Activated naive CD8-positive, alpha-beta T cell treated with anti-CD3 and anti-CD28 coated beads, Interleukin-2, amount 50 U/mL, for 16 hours (primary cell): ENCODE measurements around the gene TRAK2.
"Not testable (repeated sequence)": the region's sequence is repeated elsewhere in the genome, so short reads cannot be mapped to it uniquely, and the experiment has no call there.

Experiments used
- DNase-seq: peaks from one replicate; pipeline ENCODE4 v3.0.0-alpha.2; 2020; ENCODE audit warnings: low read depth, low spot score

The TRAK2 gene

DNA sequence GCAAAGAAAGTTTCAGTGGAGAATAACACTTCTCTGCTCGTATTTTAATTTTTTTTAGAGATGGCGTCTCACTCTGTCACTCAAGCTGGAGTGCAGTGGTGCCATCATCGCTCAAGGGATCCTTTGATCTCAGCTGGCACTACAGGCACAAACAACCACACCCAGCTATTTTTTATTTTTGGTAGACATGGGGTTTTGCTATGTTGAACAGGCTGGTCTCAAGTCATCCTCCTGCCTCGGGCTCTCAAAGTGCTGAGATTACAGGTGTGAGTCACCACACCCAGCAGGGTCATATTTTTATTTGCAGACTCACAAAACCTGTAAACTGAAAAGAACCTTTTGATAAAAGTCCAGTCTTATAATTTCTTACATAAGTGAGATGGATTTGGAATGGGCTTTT, 2.6 kb downstream of the TRAK2 start:
- no peak for DNase-seq

DNA sequence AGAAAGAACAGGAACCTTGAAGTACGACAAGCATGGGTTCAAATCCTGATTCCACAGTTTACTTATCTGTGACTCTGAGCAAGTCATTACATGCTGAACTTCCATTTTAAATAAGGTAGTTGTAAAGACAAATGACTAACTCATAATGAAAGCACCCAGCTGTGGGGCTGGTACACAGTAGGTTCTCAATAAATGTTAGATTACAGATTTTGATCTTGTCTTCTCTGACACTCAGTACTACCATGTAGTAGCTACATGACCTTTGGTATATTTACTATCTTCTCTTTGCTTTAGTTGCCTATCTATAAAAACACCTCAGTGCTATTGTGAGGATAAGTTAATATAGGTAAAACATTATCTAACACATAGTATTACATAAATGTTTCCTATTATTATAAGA, 3.2 kb downstream of the TRAK2 start:
- DNase-seq = no peak

DNA sequence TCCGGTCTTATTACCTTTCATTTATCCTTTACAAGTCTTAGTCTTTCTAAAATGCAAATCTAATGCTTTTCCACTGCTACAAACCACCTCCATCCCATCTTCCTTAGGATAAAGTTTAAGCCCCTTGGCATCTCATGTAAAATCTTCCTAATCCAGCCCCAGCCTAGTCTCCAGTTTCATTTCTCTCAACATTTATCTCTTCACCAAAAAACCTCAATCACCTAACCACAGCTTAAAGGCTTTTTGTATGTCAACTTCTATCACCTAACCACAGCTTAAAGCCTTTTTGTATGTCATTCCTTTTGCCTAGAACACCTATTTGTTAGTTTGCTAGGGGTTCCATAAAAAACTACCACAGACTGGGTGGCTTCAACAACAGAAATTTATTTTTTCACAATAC, 4.2 kb downstream of the TRAK2 start:
- no peak for DNase-seq

DNA sequence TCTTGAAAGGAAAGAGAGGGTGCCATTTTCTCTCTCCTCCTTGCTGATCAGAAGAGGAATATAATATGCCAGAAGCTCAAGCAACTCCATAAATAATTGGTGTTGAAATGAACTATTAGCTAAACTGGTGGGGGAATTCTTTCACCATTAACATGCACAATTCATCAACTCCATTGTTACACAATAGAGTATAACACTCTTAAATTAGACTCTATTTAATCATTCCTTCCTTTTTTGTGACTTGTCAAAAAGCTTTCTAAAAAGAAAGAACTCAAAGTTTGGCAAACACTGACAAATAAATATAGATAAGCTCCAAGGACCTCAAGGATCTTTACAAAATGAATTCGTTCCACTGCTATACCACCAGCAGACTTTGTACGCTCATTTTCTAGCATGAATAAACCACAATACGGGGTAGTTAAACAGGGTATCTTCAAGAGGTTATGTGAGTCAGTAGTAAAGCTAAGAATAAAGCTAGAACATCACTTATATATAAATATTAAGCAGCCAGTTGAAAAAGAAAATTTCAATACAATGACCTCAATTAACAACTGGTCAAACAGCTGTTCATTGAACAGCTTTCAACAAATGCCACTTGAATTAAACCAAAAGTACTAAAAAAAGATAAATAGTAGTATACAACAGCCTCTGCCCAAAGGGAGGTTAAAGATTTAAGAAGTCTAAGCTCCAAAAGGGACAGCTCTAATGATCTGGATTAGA, 6.4 kb downstream of the TRAK2 start:
- DNase-seq = no peak

DNA sequence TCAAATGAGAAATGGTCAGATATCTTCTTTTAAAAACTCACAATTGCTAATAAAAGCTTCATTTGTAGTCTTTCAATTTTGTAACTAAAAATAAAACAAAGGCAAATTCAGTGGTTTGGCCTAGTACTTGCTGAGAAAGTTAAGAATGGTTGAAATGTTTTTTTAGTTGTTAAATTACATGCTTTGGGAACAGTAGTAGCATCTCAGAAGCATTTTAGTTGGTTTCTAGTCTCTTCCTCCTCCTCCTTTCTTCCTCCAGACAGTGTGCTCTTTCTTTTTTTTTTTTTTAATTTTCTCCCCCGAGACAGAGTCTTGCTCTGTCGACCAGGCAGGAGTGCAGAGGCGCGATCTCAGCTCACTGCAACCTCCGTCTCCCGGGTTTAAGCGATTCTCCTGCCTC, 9.8 kb downstream of the TRAK2 start:
- no peak for DNase-seq

DNA sequence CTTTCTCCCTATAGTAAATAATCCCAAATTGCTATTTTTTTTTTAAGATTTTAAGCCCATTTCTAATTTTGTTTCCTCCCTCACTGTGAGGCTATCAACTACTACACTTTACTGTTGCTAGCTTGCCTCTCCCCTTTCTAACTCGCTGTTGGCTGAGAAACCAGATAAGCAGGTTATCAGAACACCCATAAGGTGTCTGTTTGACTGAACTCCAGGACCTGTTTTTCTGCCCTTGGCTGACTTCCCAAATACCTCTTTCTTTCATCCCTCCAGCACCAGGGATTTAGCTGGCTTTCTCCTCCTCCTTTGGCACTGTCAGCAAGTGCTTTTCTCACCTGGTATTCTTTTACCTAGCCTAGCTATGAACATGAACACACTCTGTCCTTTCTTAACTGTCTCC, 11.1 kb downstream of the TRAK2 start:
- DNase-seq = no peak

DNA sequence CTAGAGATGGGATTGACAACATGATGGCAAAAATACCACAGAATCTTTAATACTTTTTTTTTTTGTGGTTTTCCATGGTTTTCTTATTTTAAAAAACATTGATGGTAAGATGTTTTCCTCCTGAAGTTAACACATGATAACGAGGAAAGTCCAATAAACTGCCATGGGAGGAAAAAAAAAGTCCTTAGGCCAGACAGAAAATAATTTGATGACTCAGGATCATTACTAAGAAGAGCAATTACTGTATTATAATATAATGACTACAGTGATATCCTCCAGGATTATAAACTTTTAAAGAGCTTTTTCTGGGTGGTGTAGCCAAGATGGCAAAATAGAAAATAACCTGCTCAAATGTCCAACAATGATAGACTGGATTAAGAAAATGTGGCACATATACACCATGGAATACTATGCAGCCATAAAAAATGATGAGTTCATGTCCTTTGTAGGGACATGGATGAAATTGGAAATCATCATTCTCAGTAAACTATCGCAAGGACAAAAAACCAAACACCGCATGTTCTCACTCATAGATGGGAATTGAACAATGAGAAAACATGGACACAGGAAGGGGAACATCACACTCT, 11.8 kb downstream of the TRAK2 start:
- DNase-seq = not testable (repeated sequence)

DNA sequence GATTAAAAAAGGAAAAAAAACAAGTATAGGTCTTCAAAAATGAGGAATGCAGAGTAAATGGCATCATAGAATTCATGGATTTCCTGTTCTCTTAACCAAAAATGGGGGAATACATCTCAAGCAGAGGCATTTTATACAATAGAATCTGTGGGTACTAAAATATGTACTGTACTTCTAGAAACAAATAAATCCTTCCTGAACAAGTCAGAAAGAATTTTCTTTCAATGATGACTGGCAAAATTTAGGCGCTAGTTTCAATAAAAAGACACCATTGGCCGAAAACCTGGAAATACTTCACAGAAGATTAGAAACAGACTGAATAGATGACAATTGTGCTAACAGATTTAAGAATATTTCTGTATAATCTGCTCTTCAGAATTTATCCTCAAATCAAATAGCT, 15.1 kb downstream of the TRAK2 start:
- no peak for DNase-seq

DNA sequence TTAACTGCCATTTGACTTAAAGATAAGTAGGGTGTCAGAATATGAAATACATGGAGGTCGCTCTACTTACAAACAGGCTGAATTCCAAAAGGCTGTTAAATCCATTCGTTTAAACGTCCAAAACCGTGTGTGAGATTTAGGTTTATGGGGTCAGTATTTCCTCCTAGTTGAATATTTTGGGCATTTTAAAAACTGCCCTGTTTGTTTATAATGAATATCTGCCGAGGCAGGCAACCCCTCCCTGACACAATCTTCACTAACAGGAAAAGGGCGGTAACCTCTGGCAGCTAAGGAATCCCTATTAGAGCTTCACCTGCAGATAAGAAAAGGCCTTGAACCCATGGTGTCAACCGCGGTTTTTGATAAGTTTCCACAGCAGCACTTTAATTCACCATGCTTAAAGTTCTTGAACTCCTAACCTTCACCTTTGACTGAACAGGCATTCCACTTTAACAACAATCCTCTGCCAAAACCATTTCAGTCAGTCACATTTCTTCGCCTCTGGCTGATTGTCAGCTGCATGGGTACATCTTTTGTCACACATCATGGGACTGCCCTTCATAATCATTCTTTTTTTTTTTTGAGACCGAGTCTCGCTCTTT, 17.8 kb downstream of the TRAK2 start:
- no peak for DNase-seq

DNA sequence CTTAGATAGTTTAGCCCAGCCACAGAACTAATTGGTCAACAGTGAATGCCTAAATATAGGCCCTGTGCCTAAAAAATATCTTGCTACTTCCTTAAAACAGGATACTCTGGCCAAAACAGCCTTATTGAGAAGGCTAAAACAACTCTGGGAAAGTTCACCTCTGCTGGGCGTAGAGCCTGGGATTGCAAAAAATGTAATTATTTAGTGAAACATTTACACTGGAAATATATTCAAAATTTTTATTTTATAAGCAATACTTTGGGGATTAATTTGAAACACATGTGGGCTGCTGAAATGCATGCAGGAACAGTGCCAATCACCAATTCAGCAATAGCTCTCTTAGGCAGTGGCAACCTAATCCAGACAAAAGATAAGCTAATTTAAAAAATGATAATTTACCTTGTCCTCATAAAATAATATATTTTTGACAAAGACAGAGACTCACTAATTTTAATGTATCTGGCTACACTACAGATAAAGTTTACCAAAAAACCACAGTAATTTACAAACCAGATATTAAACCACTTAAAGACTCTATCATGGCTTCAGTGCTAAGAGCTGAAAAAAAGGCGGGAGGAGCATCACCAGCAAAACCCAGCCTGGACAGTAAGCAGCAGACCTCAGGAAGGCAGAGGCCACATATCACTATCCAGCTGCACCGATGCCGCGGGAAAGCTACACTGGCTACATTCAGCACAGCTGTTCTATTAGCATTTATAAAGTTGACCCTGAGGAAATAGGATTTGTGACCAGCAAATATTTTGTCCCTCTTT, 18.5 kb downstream of the TRAK2 start:
- DNase-seq = no peak

DNA sequence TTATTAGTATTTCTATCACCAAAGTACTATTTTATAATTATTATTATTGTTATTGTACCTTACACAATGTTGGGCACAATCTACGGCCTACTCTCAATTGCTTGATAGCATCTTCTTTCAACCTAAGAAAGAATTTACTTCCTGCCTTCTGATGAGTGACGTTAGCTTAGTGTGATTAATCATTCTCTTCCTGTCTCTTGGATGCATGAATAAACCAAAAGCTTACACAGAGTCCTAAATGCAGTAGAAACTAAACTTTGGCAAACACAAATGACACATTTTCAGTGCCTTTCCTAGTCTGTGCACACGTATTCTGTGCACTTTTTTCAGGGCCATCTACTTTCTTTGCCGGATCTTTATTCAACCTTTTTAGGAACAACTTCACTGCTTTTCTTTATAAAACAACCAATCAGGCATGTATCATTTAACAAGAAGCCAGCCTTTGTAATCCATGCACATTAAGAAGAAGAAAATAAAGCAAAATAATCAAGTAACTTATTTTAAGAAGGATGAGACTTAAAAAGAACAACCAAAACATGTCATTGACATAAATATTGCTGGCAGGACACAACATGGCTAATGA, 19.1 kb downstream of the TRAK2 start:
- DNase-seq = no peak

DNA sequence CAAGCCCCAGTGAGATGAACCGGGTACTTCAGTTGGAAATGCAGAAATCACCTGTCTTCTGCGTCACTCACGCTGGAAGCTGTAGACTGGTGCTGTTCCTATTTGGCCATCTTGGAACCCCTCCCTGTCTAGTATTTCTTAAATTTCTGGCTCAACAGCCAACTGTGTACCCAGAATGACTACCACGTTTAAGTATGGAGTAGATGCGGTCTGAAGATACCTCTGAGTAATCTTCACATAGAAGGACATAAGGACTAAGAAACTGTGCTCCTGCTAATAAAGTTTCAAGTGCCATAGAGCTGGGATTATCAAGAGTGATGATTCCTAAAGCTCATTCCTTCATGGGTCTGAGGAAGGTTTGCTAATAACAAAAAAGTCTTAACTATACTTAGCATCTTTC, 20.4 kb downstream of the TRAK2 start:
- no peak for DNase-seq

DNA sequence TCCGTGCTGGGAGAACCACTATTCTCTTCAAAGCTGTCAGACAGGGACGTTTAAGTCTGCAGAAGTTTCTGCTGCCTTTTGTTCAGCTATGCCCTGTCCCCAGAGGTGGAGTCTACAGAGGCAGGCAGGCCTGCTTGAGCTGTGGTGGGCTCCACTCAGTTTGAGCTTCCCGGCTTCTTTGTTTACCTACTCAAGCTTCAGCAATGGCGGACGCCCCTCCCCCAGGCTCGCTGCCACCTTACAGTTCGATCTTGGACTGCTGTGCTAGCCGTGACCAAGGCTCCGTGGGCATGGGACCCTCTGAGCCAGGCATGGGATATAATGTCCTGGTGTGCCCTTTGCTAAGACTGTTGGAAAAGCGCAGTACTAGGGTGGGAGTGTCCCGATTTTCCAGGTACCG, 20.9 kb downstream of the TRAK2 start:
- DNase-seq = not testable (repeated sequence)

DNA sequence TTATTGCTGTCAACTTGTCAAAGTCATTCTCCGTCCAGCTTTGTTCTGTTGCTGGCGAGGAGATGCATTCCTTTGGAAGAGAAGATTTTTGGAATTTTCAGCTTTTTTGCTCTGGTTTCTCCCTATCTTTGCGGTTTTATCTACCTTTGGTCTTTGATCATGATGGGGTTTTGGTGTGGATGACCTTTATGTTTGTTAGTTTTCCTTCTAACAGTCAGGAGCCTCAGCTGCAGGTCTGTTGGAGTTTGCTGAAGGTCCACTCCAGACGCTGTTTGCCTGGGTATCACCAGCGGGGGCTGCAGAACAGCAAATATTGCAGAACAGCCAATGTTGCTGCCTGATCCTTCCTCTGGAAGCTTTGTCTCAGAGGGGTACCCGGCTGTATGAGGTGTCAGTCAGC, 21.4 kb downstream of the TRAK2 start:
- DNase-seq = not testable (repeated sequence)

DNA sequence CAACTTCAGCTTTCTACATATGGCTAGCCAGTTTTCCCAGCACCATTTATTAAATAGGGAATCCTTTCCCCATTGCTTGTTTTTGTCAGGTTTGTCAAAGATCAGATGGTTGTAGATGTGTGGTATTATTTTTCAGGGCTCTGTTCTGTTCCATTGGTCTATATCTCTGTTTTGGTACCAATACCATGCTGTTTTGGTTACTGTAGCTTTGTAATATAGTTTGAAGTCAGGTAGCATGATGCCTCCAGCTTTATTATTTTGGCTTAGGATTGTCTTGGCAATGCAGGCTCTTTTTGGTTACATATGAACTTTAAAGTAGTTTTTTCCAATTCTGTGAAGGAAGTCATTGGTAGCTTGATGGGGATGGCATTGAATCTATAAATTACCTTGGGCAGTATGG, 22.9 kb downstream of the TRAK2 start:
- not testable (repeated sequence) for DNase-seq

DNA sequence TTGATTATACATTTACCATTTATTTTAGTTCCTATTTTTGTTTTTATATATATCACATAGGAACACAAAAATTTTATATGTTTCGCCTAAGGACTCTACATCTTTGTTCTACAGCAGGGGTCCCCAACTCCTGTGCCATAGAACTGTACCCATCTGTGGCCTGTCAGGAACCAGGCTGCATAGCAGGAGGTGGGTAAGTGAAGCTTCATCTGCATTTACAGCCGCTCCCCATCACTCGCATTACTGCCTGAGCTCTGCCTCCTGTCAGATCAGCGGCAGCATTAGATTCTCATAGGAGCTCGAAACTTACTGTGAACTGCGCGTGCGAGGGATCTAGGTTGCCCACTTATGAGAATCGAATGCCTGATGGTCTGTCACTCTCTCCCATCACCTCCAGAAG, 25.3 kb downstream of the TRAK2 start:
- DNase-seq = no peak

DNA sequence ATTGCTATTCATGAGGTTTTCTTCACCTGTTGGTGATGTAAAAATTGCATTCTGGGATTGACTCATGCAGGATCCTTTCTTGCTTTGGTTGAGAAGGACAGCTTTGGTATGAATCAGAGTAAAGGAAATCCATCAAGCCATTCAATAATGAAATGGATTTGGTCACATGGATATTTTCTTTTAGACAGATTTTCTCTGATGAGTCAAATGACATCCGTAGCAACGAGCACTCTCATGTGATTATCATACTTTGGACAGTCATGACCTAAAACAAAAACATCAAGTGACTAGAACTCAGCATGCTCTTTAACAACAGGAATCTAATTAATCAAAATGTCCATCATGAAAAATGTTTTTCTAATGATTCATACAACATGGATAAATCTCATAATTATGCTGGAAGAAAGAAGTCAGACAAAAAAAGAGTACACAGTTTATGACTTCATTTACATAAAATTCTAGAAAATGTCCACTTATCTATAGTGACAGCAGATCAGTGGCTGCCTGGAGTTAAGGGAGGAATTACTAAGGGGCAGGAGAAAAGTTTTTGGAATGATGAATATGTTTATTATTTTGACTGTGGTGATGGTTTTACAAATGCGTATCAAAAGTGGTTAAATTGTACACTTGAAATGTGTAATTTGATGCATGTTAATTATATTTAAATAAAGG, 30.7 kb downstream of the TRAK2 start:
- DNase-seq = no peak

DNA sequence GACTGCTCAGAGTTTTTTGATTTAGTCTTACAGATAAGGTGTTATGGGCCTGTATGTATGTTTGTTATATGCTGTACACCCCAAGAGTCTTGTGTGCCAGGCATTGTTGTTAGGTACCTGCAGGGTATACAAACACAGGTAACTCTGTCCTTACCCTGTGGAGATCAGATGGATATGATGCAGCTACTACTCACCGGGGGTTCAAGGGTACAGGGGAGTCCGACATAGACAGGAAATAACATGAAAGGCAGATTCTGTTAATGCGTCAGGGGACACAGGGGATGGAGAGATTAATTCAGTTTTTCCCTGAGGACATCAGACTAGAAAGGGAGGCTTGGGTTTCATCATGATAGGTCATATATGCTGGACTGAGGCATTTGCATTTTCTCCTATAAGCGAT, 31.3 kb downstream of the TRAK2 start:
- no peak for DNase-seq

DNA sequence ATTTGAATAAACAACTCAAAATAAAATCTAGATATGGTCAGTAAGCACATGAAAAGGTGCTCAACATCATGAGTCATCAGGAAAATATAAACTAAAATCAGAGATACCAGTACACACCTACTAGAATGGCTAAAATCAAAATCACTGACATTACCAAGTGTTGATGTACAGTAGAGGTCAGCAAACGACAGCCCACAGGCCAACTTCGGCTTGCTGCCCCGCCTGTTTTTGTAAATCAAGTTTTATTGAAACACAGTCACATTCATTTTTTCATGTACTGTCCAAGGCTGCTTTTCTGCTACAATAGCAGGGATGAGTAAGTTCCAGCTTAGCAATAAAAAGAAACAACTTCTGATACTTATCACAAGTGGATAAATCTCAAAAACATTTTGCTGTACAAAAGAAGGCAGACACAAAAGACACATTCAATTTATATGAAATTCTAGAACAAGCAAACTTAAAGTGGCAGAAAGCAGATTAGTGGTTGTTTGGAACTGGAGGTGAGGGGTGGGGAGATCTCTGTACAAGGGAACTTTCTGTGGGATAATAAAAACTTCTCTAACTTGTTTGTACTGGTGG, 32.1 kb downstream of the TRAK2 start:
- DNase-seq = no peak

DNA sequence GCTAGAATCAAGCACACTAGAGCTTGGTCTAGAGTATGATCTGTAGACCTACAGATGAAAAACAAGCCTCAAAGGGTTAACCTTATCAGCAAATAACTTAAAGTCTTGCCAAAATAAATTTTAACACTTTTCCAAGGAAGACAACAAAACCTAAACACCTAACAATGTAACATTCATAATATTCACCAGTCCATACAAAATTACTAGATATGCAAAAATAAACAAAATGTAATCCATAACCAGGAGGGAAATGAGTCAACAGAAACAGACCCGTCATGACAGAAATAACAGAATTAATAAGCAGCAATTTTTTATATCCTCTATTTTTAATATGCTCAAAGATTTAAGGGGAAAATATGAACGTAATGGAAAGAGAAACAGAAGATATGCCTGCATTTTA, 36.1 kb downstream of the TRAK2 start:
- DNase-seq = no peak
